Stimulated activated CD8-positive, alpha-beta memory T cell treated with anti-CD3 and anti-CD28 coated beads, Interleukin-7, amount 100 ng/mL, for 48 hours (primary cell): ENCODE data around the gene LRBA.

Experiments
- DNase-seq, 2 donors: peaks; one replicate each; pipeline ENCODE4 v3.0.0-alpha.2; 2020; ENCODE audit warnings: low read depth in 1 of 2; ENCODE audit errors: extremely low read depth in 1 of 2

The LRBA gene

GRCh38 chr4:150237110-150237872, 777.8 kb downstream of the LRBA start:
- no peak for DNase-seq

- DNase-seq = no peak
Observed at GRCh38 chr4:150236626-150237025, 778.5 kb downstream of the LRBA start.

GRCh38 chr4:150235808-150236271, 779.2 kb downstream of the LRBA start:
- DNase-seq = no peak

GRCh38 chr4:150235317-150235716, 779.8 kb downstream of the LRBA start:
- no peak for DNase-seq

- DNase-seq = no peak
Observed at GRCh38 chr4:150234246-150234645, 780.8 kb downstream of the LRBA start.

- no peak for DNase-seq
Observed at GRCh38 chr4:150232029-150232428, 783.1 kb downstream of the LRBA start.

GRCh38 chr4:150231107-150231770, 783.8 kb downstream of the LRBA start:
- DNase-seq = no peak

- DNase-seq = no peak
Observed at GRCh38 chr4:150230561-150230960, 784.5 kb downstream of the LRBA start.

GRCh38 chr4:150229520-150229919, 785.6 kb downstream of the LRBA start:
- no peak for DNase-seq

- DNase-seq = no peak
Observed at GRCh38 chr4:150224896-150225591, 790.0 kb downstream of the LRBA start.

- DNase-seq = no peak
Observed at GRCh38 chr4:150219841-150220240, 795.2 kb downstream of the LRBA start.

- DNase-seq = no peak
Observed at GRCh38 chr4:150218447-150218846, 796.6 kb downstream of the LRBA start.

- DNase-seq = no peak
Observed at GRCh38 chr4:150217808-150218207, 797.3 kb downstream of the LRBA start.

- DNase-seq = no peak
Observed at GRCh38 chr4:150217192-150217591, 797.9 kb downstream of the LRBA start.

GRCh38 chr4:150216726-150217125, 798.4 kb downstream of the LRBA start:
- no peak for DNase-seq

GRCh38 chr4:150215601-150216000, 799.5 kb downstream of the LRBA start:
- no peak for DNase-seq
